ENCODE measurements around the gene LPIN1.

GRCh38 chr2:11809586-11810236, 63.3 kb downstream of the LPIN1 start:
- TF ChIP-seq CTCF (IDR thresholded peaks at IDR 0.05) (no peak), POLR2A (IDR thresholded peaks at IDR 0.05) (no peak)
